Measurements from ENCODE around the gene MS4A13. TPM values are rescaled to one million over a fixed set of nuclear protein-coding genes. Genes with fewer than 3 reads are reported as not detected.

Gene MS4A13
- total RNA-seq, 1 experiment from 2014 or later = not detected

GRCh38 chr11:60468829-60469228 is 46.4 kb upstream of the MS4A13 start:
- no peak for TF ChIP-seq ZFX (IDR thresholded peaks at IDR 0.05)
- TF ChIP-seq SRF (IDR thresholded peaks at IDR 0.05; ENCODE audit: low read depth) = no peak
- no peak for TF ChIP-seq JUND (IDR thresholded peaks at IDR 0.05)
- TF ChIP-seq CEBPB (IDR thresholded peaks at IDR 0.05; ENCODE audit: low read depth) = no peak
- TF ChIP-seq CBX3 (IDR thresholded peaks at IDR 0.05; ENCODE audit: low read depth) = no peak
- no peak for TF ChIP-seq ZBTB33 (IDR thresholded peaks at IDR 0.05; ENCODE audit: extremely low read depth, insufficient replicate concordance, low read length)
- no peak for TF ChIP-seq EZH2phosphoT487 (IDR thresholded peaks at IDR 0.05; ENCODE audit: borderline replicate concordance)
- no peak for TF ChIP-seq TCF7L2 (IDR thresholded peaks at IDR 0.05; ENCODE audit: borderline replicate concordance, extremely low read depth, insufficient read depth, insufficient read length)
- H3K27me3 ChIP-seq (ENCODE audit: insufficient read depth, low read length) = no peaks in the 10 kb centered on the region
- H3K9me3 ChIP-seq (ENCODE audit: control insufficient read depth in 1 of 2, insufficient read depth in 1 of 2, low read depth in 1 of 2, low read length in 2 of 2) = no peaks in the 10 kb centered on the region
- H3K4me3 ChIP-seq (replicated peaks in 1 of 2; ENCODE audit: low read depth in 1 of 2, low read length in 2 of 2) = no peak overlapping the region
- DNase-seq (ENCODE audit: low read depth, low spot score) = no peak
- H3K79me2 ChIP-seq (ENCODE audit: insufficient read depth, low read length) = no peaks in the 10 kb centered on the region
- no peak overlapping the region for H3K9ac ChIP-seq (ENCODE audit: low read length)
- no peaks in the 10 kb centered on the region for H4K20me1 ChIP-seq (ENCODE audit: insufficient read depth)
- intact Hi-C loops (cut with micrococcal nuclease) = no loop called here
- BruUV-seq (replicated peaks) = no TSS peak
- ChIA-PET RAD21 (ENCODE audit: low non-redundant PET in 1 of 2, low total read pairs in 2 of 2, uncharacterized antibody in 2 of 2, unreplicated experiment in 2 of 2) (no interaction called here), CTCF (no interaction called here), POLR2A (no interaction called here)
- no peak overlapping the region for H2AFZ ChIP-seq (ENCODE audit: low read depth, low read length, poor library complexity, severe bottlenecking)
- H3K4me2 ChIP-seq (ENCODE audit: low read length) = no peak overlapping the region
- H3K36me3 ChIP-seq (ENCODE audit: control insufficient read depth in 1 of 2, insufficient read depth in 2 of 2, low read length in 2 of 2) = no peaks in the 10 kb centered on the region
- ATAC-seq = no peak
- H3K27ac ChIP-seq (ENCODE audit: low read depth, low read length) = no peak overlapping the region
- H3K4me1 ChIP-seq (ENCODE audit: control insufficient read depth in 1 of 2, insufficient read depth in 2 of 2, low read length in 2 of 2) = no peaks in the 10 kb centered on the region
- H3K9me2 ChIP-seq (ENCODE audit: insufficient read depth) = no peaks in the 10 kb centered on the region

GRCh38 chr11:60469723-60470122 is 45.5 kb upstream of the MS4A13 start:
- ChIA-PET RAD21 (ENCODE audit: low non-redundant PET in 1 of 2, low total read pairs in 2 of 2, uncharacterized antibody in 2 of 2, unreplicated experiment in 2 of 2) (no interaction called here), CTCF (no interaction called here), POLR2A (no interaction called here)
- no peaks in the 10 kb centered on the region for H3K9me2 ChIP-seq (ENCODE audit: insufficient read depth)
- DNase-seq (ENCODE audit: low read depth, low spot score) (no peak), ATAC-seq (no peak)
- H3K27me3 ChIP-seq (ENCODE audit: insufficient read depth, low read length) = no peaks in the 10 kb centered on the region
- H2AFZ ChIP-seq (ENCODE audit: low read depth, low read length, poor library complexity, severe bottlenecking) = no peak overlapping the region
- no peak overlapping the region for H3K4me3 ChIP-seq (replicated peaks in 1 of 2; ENCODE audit: low read depth in 1 of 2, low read length in 2 of 2)
- TF ChIP-seq FOSL1 (IDR thresholded peaks at IDR 0.05; ENCODE audit: low read depth) (no peak), CTCF (IDR thresholded peaks at IDR 0.05 in 2 of 3, conservative IDR thresholded peaks at IDR 0.05 in 1 of 3; ENCODE audit: borderline replicate concordance in 1 of 3, insufficient read depth in 1 of 3, low read depth in 2 of 3, low read length in 2 of 3) (peak in 2 of 3 experiments; percentile 22 to 46; a peak in 3 of 6 replicates), CEBPB (IDR thresholded peaks at IDR 0.05; ENCODE audit: low read depth) (no peak), RAD21 (IDR thresholded peaks at IDR 0.05; ENCODE audit: low read depth) (peak; percentile 12; the same call in 1 of the 2 replicates)
- H3K79me2 ChIP-seq (ENCODE audit: insufficient read depth, low read length) = no peaks in the 10 kb centered on the region
- intact Hi-C loops (cut with micrococcal nuclease) = no loop called here
- no peaks in the 10 kb centered on the region for H3K36me3 ChIP-seq (ENCODE audit: control insufficient read depth in 1 of 2, insufficient read depth in 2 of 2, low read length in 2 of 2)
- H4K20me1 ChIP-seq (ENCODE audit: insufficient read depth) = no peaks in the 10 kb centered on the region
- no peak overlapping the region for H3K27ac ChIP-seq (ENCODE audit: low read depth, low read length)
- H3K9me3 ChIP-seq (ENCODE audit: control insufficient read depth in 1 of 2, insufficient read depth in 1 of 2, low read depth in 1 of 2, low read length in 2 of 2) = no peaks in the 10 kb centered on the region
- H3K9ac ChIP-seq (ENCODE audit: low read length) = no peak overlapping the region
- H3K4me1 ChIP-seq (ENCODE audit: control insufficient read depth in 1 of 2, insufficient read depth in 2 of 2, low read length in 2 of 2) = no peaks in the 10 kb centered on the region
- BruUV-seq (replicated peaks) = no TSS peak
- no peak overlapping the region for H3K4me2 ChIP-seq (ENCODE audit: low read length)

All from HCT116 (cell line).